Mucosa of gallbladder (tissue), 1 donor: ENCODE results near the gene CERS6. TPM values are rescaled to one million over a fixed set of nuclear protein-coding genes. Genes with fewer than 3 reads are reported as not detected.

Experiments used
- total RNA-seq: library from RNA; stranded (reverse); gene quantifications from one replicate; pipeline ENCODE4 v1.2.1, GENCODE V29; 2021
- donor health status: DM: no; HTN: no; CAD: no.

The CERS6 gene
- total RNA-seq, 1 donor from 2014 or later, result 22.4 TPM

Other genes with a start within 250 kb of the CERS6 start
- 47.9 TPM for gene STK39, start 208.7 kb upstream of the CERS6 start, total RNA-seq